Glutamatergic neuron (in vitro differentiated cells): ENCODE results near the gene UBFD1. TPM values are rescaled to one million over a fixed set of nuclear protein-coding genes. Genes with fewer than 3 reads are reported as not detected.

Experiments
- DNase-seq: peaks from one replicate; pipeline ENCODE4 v3.0.0; 2022
- H3K27ac Mint-ChIP-seq: one replicate; pipeline ENCODE4 v1.8.0; 2020; ENCODE audit warnings: mild to moderate bottlenecking, mixed read lengths, inconsistent platforms; ENCODE audit not compliant: unreplicated experiment
- H3K27me3 Mint-ChIP-seq: one replicate; pipeline ENCODE4 v1.8.0; 2020; ENCODE audit warnings: mild to moderate bottlenecking, moderate library complexity, mixed read lengths, inconsistent platforms; ENCODE audit not compliant: unreplicated experiment
- H3K36me3 Mint-ChIP-seq: one replicate; pipeline ENCODE4 v1.8.0; 2020; ENCODE audit warnings: mild to moderate bottlenecking, mixed read lengths, inconsistent platforms; ENCODE audit not compliant: unreplicated experiment
- H3K4me1 Mint-ChIP-seq: one replicate; pipeline ENCODE4 v1.8.0; 2020; ENCODE audit warnings: mild to moderate bottlenecking, low read depth, mixed read lengths, inconsistent platforms; ENCODE audit not compliant: unreplicated experiment
- H3K4me3 Mint-ChIP-seq: one replicate; pipeline ENCODE4 v1.8.0; 2020; ENCODE audit warnings: mild to moderate bottlenecking, mixed read lengths, inconsistent platforms; ENCODE audit not compliant: unreplicated experiment
- H3K9me3 Mint-ChIP-seq: one replicate; pipeline ENCODE4 v1.8.0; 2020; ENCODE audit warnings: mild to moderate bottlenecking, moderate library complexity, mixed read lengths, inconsistent platforms; ENCODE audit not compliant: unreplicated experiment
- CTCF ChIP-seq: fragments of 200-600 bp; sonication (generic); IDR thresholded peaks from one replicate; pipeline ENCODE4 v1.5.0; 2021; ENCODE audit not compliant: partially characterized antibody, unreplicated experiment
- total RNA-seq: library from RNA; stranded (reverse); fragmentation: NEBNext Ultra II Directional; extraction: Animal tissue kit (Norgen Biotek cat#: 25700); gene quantifications from one replicate; pipeline ENCODE4 v1.2.1, GENCODE V29; 2021; ENCODE audit not compliant: unreplicated experiment

Gene UBFD1
- total RNA-seq, 1 donor from 2014 or later = 103 TPM

DNA sequence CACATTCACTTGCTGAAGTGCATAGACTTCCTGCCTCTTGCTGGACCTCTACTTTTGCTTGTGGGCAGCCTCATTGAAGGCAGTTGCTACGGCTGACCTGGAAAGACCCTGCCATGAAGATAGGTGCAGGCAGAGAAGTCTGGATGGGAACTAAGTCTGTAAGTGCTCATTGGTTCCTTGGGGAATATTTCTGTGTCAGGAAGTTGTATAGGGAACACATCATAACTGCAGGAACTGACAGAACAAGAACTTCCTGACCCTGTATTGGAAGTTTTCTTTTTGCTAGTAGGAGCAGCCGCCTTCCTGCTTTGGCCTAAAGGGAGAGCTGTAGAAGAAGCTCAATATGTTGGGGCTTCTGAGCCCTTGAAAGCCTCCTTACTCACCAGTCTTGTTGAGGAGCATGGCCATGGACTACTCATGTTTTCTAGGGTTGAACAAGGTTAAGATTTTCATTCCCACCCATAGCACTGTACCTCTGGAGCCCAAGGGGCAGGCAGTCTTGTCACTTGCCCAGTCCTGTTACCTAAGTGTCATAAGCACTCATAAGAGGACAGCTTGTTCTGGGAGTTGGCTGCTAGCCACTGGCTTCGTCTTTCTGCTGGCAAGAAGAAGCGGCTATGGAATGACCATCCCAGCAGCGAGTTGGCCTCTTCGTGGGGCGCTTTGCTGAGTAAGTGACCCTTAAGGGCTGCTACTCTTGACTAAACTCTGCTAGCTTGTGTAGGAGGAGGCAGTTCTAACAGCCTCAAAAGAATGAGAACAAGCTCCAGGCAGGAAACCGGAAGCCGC, 7.2 kb downstream of the UBFD1 start:
- Mint-ChIP-seq H3K27me3 (peaks cover 2% of the 10 kb centered on the region), H3K4me1 (no peaks in the 10 kb centered on the region), H3K27ac (no peak overlapping the region), H3K36me3 (no peaks in the 10 kb centered on the region), H3K9me3 (no peaks in the 10 kb centered on the region), H3K4me3 (no peak overlapping the region)
- no peak for DNase-seq
- no peak for TF ChIP-seq CTCF

DNA sequence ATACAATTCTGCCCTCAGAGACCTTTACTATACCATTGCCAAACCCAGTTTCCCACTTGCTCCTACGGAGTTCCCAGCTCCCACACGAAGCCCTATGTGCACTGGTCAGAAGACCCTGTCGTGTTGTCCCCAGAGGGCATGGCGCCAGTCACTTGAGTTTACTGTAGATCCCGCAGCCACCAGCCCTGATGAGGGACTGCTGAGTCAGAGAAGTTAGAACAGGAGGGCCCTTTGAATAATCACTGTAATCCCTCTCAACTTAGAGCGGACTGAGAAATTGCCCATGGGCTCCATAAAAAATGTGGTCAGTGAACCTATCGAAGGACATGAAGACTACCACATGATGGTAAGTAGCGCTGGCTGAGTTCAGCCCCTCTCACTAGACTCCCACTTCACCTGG, 9.2 kb downstream of the UBFD1 start:
- H3K9me3 Mint-ChIP-seq = no peaks in the 10 kb centered on the region
- H3K4me1 Mint-ChIP-seq = no peaks in the 10 kb centered on the region
- H3K36me3 Mint-ChIP-seq = no peaks in the 10 kb centered on the region
- peaks cover 2% of the 10 kb centered on the region for H3K27me3 Mint-ChIP-seq
- DNase-seq = no peak
- no peak for TF ChIP-seq CTCF
- no peak overlapping the region for H3K4me3 Mint-ChIP-seq
- H3K27ac Mint-ChIP-seq = no peak overlapping the region

DNA sequence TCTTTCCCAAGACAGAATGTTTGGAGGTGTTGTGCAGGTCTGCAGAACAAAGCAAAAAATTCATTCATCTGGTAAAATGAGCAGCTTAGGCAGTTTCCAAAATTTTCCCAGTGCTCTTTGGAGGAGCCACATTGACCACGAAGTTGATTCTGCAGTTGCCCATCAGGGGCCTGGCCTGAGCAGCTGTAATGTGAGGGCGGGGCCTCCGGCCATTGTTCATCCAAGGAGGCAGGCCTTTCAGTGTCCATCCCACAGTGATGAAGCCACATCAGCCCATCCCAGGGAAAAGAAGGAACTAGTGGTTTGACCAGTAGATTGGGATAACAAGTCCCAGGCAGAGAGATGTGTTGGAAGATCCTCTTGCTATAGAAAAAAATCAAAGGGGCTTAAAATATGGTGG, 10.1 kb downstream of the UBFD1 start:
- Mint-ChIP-seq H3K4me3 (no peak overlapping the region), H3K9me3 (no peaks in the 10 kb centered on the region), H3K27me3 (peaks cover 2% of the 10 kb centered on the region), H3K36me3 (no peaks in the 10 kb centered on the region), H3K4me1 (no peaks in the 10 kb centered on the region), H3K27ac (no peak overlapping the region)
- TF ChIP-seq CTCF = no peak
- DNase-seq = no peak

GRCh38 chr16:23570992-23571632, 13.6 kb downstream of the UBFD1 start:
- Mint-ChIP-seq H3K9me3 (no peaks in the 10 kb centered on the region), H3K27ac (no peak overlapping the region), H3K36me3 (no peaks in the 10 kb centered on the region), H3K4me3 (no peak overlapping the region), H3K27me3 (no peaks in the 10 kb centered on the region), H3K4me1 (no peaks in the 10 kb centered on the region)
- no peak for DNase-seq
- TF ChIP-seq CTCF = no peak

DNA sequence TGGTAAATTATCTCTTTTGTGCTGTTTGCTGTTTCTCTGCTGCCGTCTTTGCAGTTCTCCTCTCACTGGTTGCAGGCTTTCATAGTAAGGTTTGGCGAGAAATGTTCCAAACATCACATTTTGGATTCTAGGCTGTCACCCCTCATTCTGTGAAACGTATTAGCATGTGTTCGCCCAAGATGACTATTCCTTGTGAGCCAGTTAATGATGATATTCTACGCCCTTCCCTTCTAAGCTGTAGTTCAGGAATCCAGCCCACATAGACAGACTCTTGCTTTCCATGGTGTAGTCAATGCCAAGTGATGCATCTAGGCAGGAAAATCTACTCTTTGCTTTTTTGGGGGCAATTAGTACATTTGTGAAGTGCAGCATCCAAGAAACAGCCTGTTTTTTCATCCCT, 14.4 kb downstream of the UBFD1 start:
- Mint-ChIP-seq H3K27me3 (no peaks in the 10 kb centered on the region), H3K9me3 (no peaks in the 10 kb centered on the region), H3K4me1 (no peaks in the 10 kb centered on the region), H3K36me3 (no peaks in the 10 kb centered on the region), H3K27ac (no peak overlapping the region), H3K4me3 (no peak overlapping the region)
- no peak for TF ChIP-seq CTCF
- DNase-seq = no peak
